Adrenal gland (tissue), 12 donors: ENCODE results near the gene CD248. TPM values are rescaled to one million over a fixed set of nuclear protein-coding genes. Genes with fewer than 3 reads are reported as not detected.

Experiments
- DNase-seq, 7 donors: peaks; one replicate each; pipeline ENCODE4 v3.0.0-alpha.2; 2019 to 2020
- H3K27ac ChIP-seq, 5 donors: fragments of 200-600 bp; sonication (generic) in 4 of 5; 1 replicate in 3 of 5; 2 replicates in 2 of 5; pipeline versions ENCODE4 v1.5.1 to v1.8.0; 2016 to 2020; ENCODE audit warnings: mild to moderate bottlenecking in 1 of 5
- H3K27me3 ChIP-seq: fragments of 200-600 bp; 2 replicates; pipeline ENCODE4 v1.8.0; 2021
- H3K36me3 ChIP-seq, 2 donors: fragments of 200-600 bp; replicated peaks in 1 of 2; 1 replicate in 1 of 2; 2 replicates in 1 of 2; pipeline versions ENCODE4 v1.5.1 to v1.8.0; 2018 to 2022
- H3K4me1 ChIP-seq, 2 donors: fragments of 200-600 bp; replicated peaks in 1 of 2; 1 replicate in 1 of 2; 2 replicates in 1 of 2; pipeline versions ENCODE4 v1.5.1 to v1.8.0; 2018 to 2021
- H3K4me3 ChIP-seq, 4 donors: fragments of 200-600 bp; sonication (generic) in 3 of 4; one replicate each; pipeline ENCODE4 v1.5.1; 2016 to 2018
- H3K9me3 ChIP-seq, 3 donors: fragments of 200-600 bp; sonication (generic) in 1 of 3; replicated peaks in 1 of 3; 1 replicate in 2 of 3; 2 replicates in 1 of 3; pipeline versions ENCODE4 v1.5.1 to v1.8.0; 2016 to 2021
- CTCF ChIP-seq, 6 experiments: fragments of 450-650 bp in 4 of 6; fragments of 200-600 bp in 2 of 6; sonication (generic) in 1 of 6; IDR thresholded peaks; 1 replicate in 5 of 6; 2 replicates in 1 of 6; pipeline versions ENCODE4 v1.5.1 to v1.8.0; 2016 to 2021; ENCODE audit warnings: antibody characterized with exemption in 6 of 6, mild to moderate bottlenecking in 2 of 6, moderate library complexity in 1 of 6
- POLR2A ChIP-seq, 2 donors: fragments of 450-650 bp; IDR thresholded peaks; one replicate each; pipeline ENCODE4 v1.6.1; 2017; ENCODE audit warnings: antibody characterized with exemption in 2 of 2, mild to moderate bottlenecking in 2 of 2, moderate library complexity in 1 of 2
- WGBS, 4 donors: extraction: QIAGEN DNeasy Blood & Tissue Kit in 2 of 4; methylation state at CpG; one replicate each; pipeline versions ENCODE4 v1.1.5 to v1.1.7; 2013 to 2017; 5-methylcytosine and 5-hydroxymethylcytosine counted together
- intact Hi-C, 2 donors: fragments of 100-400 bp; cut with DNase I; formaldehyde crosslinking; loops; one replicate each; pipeline versions ENCODE4 v1.14.1 to v1.15.0; 2022 to 2023
- polyA plus RNA-seq, 3 donors: library from polyadenylated mRNA; stranded (reverse); fragments of 200-250 nt in 2 of 3; fragments of 350-450 nt in 1 of 3; fragmentation: Illumina TruSeq in 1 of 3; extraction: RNeasy Lipid Tissue Mini Kit (QIAGEN cat#74804) in 1 of 3; gene quantifications; one replicate each; pipeline ENCODE4 v1.2.3, GENCODE V29; 2013 to 2014
- total RNA-seq, 9 donors: library from RNA; depleted of rRNA in 4 of 9; stranded (reverse); fragments of >200 nt in 4 of 9; fragments of 120-200 nt in 1 of 9; fragmentation: NEBNext Ultra II Directional in 1 of 9; extraction: Animal tissue kit (Norgen Biotek cat#: 25700) in 1 of 9; gene quantifications; one replicate each; pipeline versions ENCODE4 v1.1.0 to v1.2.4, GENCODE V29; 2013 to 2023
- donor health status: healthy with polysubstance abuse.
- donor health status: Bipolar disorder and iron deficiency.
- donor health status: DM: yes; HTN: yes; CAD: no.
- donor health status: DM: no; HTN: no; CAD: no.
- donor health status: DM: no; HTN: no; CAD: no.
- donor health status: DM: yes; HTN: yes; CAD: no.

The CD248 gene
- total and polyA plus RNA-seq, 12 donors = 3.8 to 28.0 (median 15.8) TPM

GRCh38 chr11:66292543-66293332 lies 24.1 kb downstream of the CD248 start:
- no peaks in the 10 kb centered on the region for H3K36me3 ChIP-seq
- peaks cover 11 to 20% of the 10 kb centered on the region in 2 donors for H3K4me1 ChIP-seq
- DNase-seq = peak in 2 of 7 donors; percentile 19 to 20
- H3K9me3 ChIP-seq = no peaks in the 10 kb centered on the region
- H3K4me3 ChIP-seq = no peak overlapping the region
- no peak for TF ChIP-seq POLR2A (IDR thresholded peaks at IDR 0.05)
- TF ChIP-seq CTCF (IDR thresholded peaks at IDR 0.05) = no peak
- 49 to 64% (median 54%) methylated on average over 11 to 17 of the region's 17 CpGs for WGBS, 4 donors
- H3K27me3 ChIP-seq = peaks cover 8% of the 10 kb centered on the region
- H3K27ac ChIP-seq = peak overlapping the region in 1 of 5 donors; percentile 52
- intact Hi-C loops = no loop called here

- H3K36me3 ChIP-seq = no peaks in the 10 kb centered on the region
- 0 to 3% (median 1%) methylated on average over 1 to 95 of the region's 95 CpGs for WGBS, 4 donors
- peak within 1 kb of the TSS in 1 of 4 donors; percentile 52 for H3K4me3 ChIP-seq
- H3K9me3 ChIP-seq = no peaks in the 10 kb centered on the region
- peaks cover 8% of the 10 kb centered on the region for H3K27me3 ChIP-seq
- DNase-seq = peak in 2 of 7 donors; percentile 21 to 30
- no peak for TF ChIP-seq CTCF (IDR thresholded peaks at IDR 0.05)
- peak in 1 of 2 donors; percentile 26 for TF ChIP-seq POLR2A (IDR thresholded peaks at IDR 0.05)
- H3K4me1 ChIP-seq = peaks cover 12 to 27% of the 10 kb centered on the region in 2 donors
- intact Hi-C loops = no loop called here
- H3K27ac ChIP-seq = peak within 1 kb of the TSS in 1 of 5 donors; percentile 52
Observed at GRCh38 chr11:66291706-66292542, 24.9 kb downstream of the CD248 start, which contains the start of gene TMEM151A. TMEM151A (plus strand) TSS chr11:66291894; CDS start chr11:66292014, 120 bp downstream.

- Histone ChIP-seq H3K27ac (peak overlapping the region in 1 of 5 donors; percentile 2), H3K4me1 (peaks cover 12 to 27% of the 10 kb centered on the region in 2 donors), H3K36me3 (no peaks in the 10 kb centered on the region), H3K9me3 (no peaks in the 10 kb centered on the region), H3K4me3 (peak overlapping the region in 1 of 4 donors; percentile 52), H3K27me3 (peaks cover 8% of the 10 kb centered on the region)
- 9 to 40% (median 12%) methylated on average over 1 to 16 of the region's 16 CpGs for WGBS, 4 donors
- no peak for TF ChIP-seq CTCF (IDR thresholded peaks at IDR 0.05)
- no peak for TF ChIP-seq POLR2A (IDR thresholded peaks at IDR 0.05)
- peak in 1 of 7 donors; percentile 31 for DNase-seq
- intact Hi-C loops = no loop called here
Observed at GRCh38 chr11:66291303-66291705, 25.5 kb downstream of the CD248 start.

- intact Hi-C loops = no loop called here
- Histone ChIP-seq H3K4me3 (no peak overlapping the region), H3K27ac (peak overlapping the region in 1 of 5 donors; percentile 90), H3K9me3 (no peaks in the 10 kb centered on the region), H3K36me3 (no peaks in the 10 kb centered on the region), H3K27me3 (peaks cover 8% of the 10 kb centered on the region), H3K4me1 (peaks cover 12 to 36% of the 10 kb centered on the region in 2 donors)
- DNase-seq = no peak
- WGBS, 4 donors = 68 to 81% (median 76%) methylated on average over 2 of the region's 2 CpGs
- TF ChIP-seq CTCF (IDR thresholded peaks at IDR 0.05) (no peak), POLR2A (IDR thresholded peaks at IDR 0.05) (no peak)
Observed at GRCh38 chr11:66290330-66290621, 26.6 kb downstream of the CD248 start.
